Esophagus squamous epithelium (tissue), 4 donors: ENCODE measurements around the gene RPH3AL.

Experiments
- POLR2A ChIP-seq, 4 donors: fragments of 450-650 bp; IDR thresholded peaks; one replicate each; pipeline ENCODE4 v1.6.1; 2017; ENCODE audit warnings: antibody characterized with exemption in 4 of 4, mild to moderate bottlenecking in 4 of 4, moderate library complexity in 3 of 4
- TF ChIP-seq, protein P1 (sequence below), 6 experiments: fragments of 450-650 bp in 4 of 6; fragments of 200-600 bp in 2 of 6; sonication (generic) in 2 of 6; IDR thresholded peaks; one replicate each; pipeline ENCODE4 v1.5.1; 2016 to 2019; ENCODE audit warnings: antibody characterized with exemption in 6 of 6, mild to moderate bottlenecking in 4 of 6, moderate library complexity in 4 of 6

GRCh38 chr17:260031-260791, 92.4 kb downstream of the RPH3AL start:
- TF ChIP-seq POLR2A (IDR thresholded peaks at IDR 0.05): no peak
- TF ChIP-seq, protein P1, sequence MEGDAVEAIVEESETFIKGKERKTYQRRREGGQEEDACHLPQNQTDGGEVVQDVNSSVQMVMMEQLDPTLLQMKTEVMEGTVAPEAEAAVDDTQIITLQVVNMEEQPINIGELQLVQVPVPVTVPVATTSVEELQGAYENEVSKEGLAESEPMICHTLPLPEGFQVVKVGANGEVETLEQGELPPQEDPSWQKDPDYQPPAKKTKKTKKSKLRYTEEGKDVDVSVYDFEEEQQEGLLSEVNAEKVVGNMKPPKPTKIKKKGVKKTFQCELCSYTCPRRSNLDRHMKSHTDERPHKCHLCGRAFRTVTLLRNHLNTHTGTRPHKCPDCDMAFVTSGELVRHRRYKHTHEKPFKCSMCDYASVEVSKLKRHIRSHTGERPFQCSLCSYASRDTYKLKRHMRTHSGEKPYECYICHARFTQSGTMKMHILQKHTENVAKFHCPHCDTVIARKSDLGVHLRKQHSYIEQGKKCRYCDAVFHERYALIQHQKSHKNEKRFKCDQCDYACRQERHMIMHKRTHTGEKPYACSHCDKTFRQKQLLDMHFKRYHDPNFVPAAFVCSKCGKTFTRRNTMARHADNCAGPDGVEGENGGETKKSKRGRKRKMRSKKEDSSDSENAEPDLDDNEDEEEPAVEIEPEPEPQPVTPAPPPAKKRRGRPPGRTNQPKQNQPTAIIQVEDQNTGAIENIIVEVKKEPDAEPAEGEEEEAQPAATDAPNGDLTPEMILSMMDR (IDR thresholded peaks at IDR 0.05): no peak
